Trophoblast cell (in vitro differentiated cells and primary cell): Measurements from ENCODE around the gene XBP1.

Experiments
- DNase-seq, 2 donors: peaks; one replicate each; pipeline ENCODE4 v3.0.0-alpha.2; 2016
- H2AFZ ChIP-seq: 2 replicates; pipeline ENCODE4 v1.6.1; 2013; ENCODE audit warnings: low read length, moderate library complexity, mild to moderate bottlenecking; ENCODE audit not compliant: insufficient read depth, poor library complexity
- H2AK5ac ChIP-seq: 2 replicates; pipeline ENCODE4 v1.6.1; 2013; ENCODE audit warnings: mild to moderate bottlenecking, low read length
- H2BK120ac ChIP-seq: 2 replicates; pipeline ENCODE4 v1.6.1; 2013; ENCODE audit warnings: low read length, mild to moderate bottlenecking, moderate library complexity; ENCODE audit not compliant: insufficient read depth, poor library complexity
- H2BK12ac ChIP-seq: 2 replicates; pipeline ENCODE4 v1.6.1; 2013; ENCODE audit warnings: mild to moderate bottlenecking, low read length, moderate library complexity
- H2BK5ac ChIP-seq: 2 replicates; pipeline ENCODE4 v1.6.1; 2013; ENCODE audit warnings: low read length, low read depth, moderate library complexity, mild to moderate bottlenecking; ENCODE audit not compliant: poor library complexity
- H3K14ac ChIP-seq: 2 replicates; pipeline ENCODE4 v1.6.1; 2013; ENCODE audit warnings: mild to moderate bottlenecking, low read length
- H3K18ac ChIP-seq: 2 replicates; pipeline ENCODE4 v1.6.1; 2013; ENCODE audit warnings: mild to moderate bottlenecking, low read length
- H3K23ac ChIP-seq: 2 replicates; pipeline ENCODE4 v1.6.1; 2013; ENCODE audit warnings: low read length
- H3K27ac ChIP-seq: 2 replicates; pipeline ENCODE4 v1.5.1; 2013; ENCODE audit warnings: low read depth, mild to moderate bottlenecking, inconsistent platforms, low read length, moderate library complexity
- H3K27me3 ChIP-seq: 2 replicates; pipeline ENCODE4 v1.6.1; 2013; ENCODE audit warnings: inconsistent platforms, mild to moderate bottlenecking, low read length, moderate library complexity; ENCODE audit not compliant: insufficient read depth
- H3K36me3 ChIP-seq, 2 experiments: 1 replicate in 1 of 2; 2 replicates in 1 of 2; pipeline ENCODE4 v1.6.1; 2013; ENCODE audit warnings: low read length in 2 of 2, mild to moderate bottlenecking in 2 of 2, moderate library complexity in 1 of 2; ENCODE audit not compliant: insufficient read depth in 2 of 2, control insufficient read depth in 1 of 2
- H3K4ac ChIP-seq: 2 replicates; pipeline ENCODE4 v1.6.1; 2013; ENCODE audit warnings: low read depth, mild to moderate bottlenecking, low read length, moderate library complexity
- H3K4me1 ChIP-seq, 2 experiments: 1 replicate in 1 of 2; 2 replicates in 1 of 2; pipeline ENCODE4 v1.6.1; 2013; ENCODE audit warnings: low read length in 2 of 2, mild to moderate bottlenecking in 2 of 2, moderate library complexity in 1 of 2; ENCODE audit not compliant: insufficient read depth in 2 of 2, control insufficient read depth in 1 of 2
- H3K4me2 ChIP-seq: 2 replicates; pipeline ENCODE4 v1.6.1; 2013; ENCODE audit warnings: inconsistent platforms, mild to moderate bottlenecking, low read length, moderate library complexity
- H3K4me3 ChIP-seq: 2 replicates; pipeline ENCODE4 v1.5.1; 2013; ENCODE audit warnings: mild to moderate bottlenecking, low read depth, low read length, inconsistent platforms
- H3K79me1 ChIP-seq: one replicate; pipeline ENCODE4 v1.6.1; 2013; ENCODE audit warnings: low read length
- H3K79me2 ChIP-seq: 2 replicates; pipeline ENCODE4 v1.6.1; 2013; ENCODE audit warnings: low read length, mild to moderate bottlenecking; ENCODE audit not compliant: control insufficient read depth, insufficient read depth, poor library complexity
- H3K9ac ChIP-seq: 2 replicates; pipeline ENCODE4 v1.6.1; 2013; ENCODE audit warnings: mild to moderate bottlenecking, low read length
- H3K9me3 ChIP-seq: 2 replicates; pipeline ENCODE4 v1.6.1; 2013; ENCODE audit warnings: low read depth, mild to moderate bottlenecking, control low read depth, inconsistent platforms, low read length; ENCODE audit not compliant: insufficient read depth
- H4K12ac ChIP-seq: 2 replicates; pipeline ENCODE4 v1.6.1; 2013; ENCODE audit warnings: low read depth, mild to moderate bottlenecking, low read length, moderate library complexity
- H4K8ac ChIP-seq: 2 replicates; pipeline ENCODE4 v1.6.1; 2013; ENCODE audit warnings: low read depth, mild to moderate bottlenecking, low read length, moderate library complexity
- H4K91ac ChIP-seq: one replicate; pipeline ENCODE4 v1.6.1; 2013; ENCODE audit warnings: low read depth, mild to moderate bottlenecking, low read length, moderate library complexity
- WGBS: extraction: QIAGEN DNeasy Blood & Tissue Kit; methylation state at CpG from one replicate; pipeline ENCODE4 v1.1.7; 2013; ENCODE audit warnings: missing lambda C conversion rate; ENCODE audit not compliant: insufficient read length, insufficient coverage; ENCODE audit errors: extremely low coverage; 5-methylcytosine and 5-hydroxymethylcytosine counted together

Gene XBP1

DNA sequence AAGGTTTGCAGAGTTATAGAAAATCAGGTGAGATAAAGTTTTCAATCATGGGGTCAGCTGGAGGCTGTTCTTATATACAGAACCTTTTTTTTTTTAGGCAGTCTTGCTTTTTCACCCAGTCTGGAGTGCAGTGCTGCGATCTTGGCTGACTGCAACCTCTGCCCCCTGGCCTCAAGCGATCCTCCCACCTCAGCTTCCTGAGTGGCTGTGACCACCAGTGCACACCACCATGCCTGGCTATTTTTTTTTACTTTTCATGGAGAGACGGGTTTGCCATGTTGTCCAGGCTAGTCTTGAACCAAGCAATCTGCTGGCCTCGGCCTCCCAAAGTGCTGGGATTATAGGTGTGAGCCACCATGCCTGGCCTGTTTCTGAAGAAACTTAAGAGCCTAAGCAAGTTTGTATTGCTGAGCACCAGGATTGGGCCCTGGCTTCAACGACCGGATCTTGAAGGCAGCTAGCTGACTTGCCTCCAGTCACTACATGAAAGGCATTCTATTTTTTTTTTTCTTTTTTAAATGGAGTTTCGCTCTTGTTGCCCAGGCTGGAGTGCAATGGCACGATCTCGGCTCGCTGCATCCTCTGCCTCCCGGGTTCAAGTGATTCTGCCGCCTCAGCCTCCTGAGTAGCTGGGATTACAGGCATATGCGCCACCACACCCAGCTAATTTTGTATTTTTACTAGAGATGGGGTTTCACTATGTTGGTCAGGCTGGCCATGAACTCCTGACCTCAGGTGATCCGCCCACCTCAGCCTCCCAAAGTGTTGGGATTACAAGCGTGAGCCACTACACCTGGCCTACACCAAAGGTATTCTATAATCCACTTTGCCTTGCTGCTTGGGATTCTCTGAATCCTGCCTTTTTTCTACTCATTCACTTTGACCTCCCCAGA lies 7.6 kb downstream of the XBP1 start:
- no peaks in the 10 kb centered on the region for H3K79me2 ChIP-seq
- H3K4me3 ChIP-seq: no peak overlapping the region
- no peak overlapping the region for H3K4me2 ChIP-seq
- no peak overlapping the region for H4K91ac ChIP-seq
- no CpG with 5 or more reads among the region's 15 CpGs for WGBS
- H2BK120ac ChIP-seq: no peak overlapping the region
- H3K9ac ChIP-seq: no peak overlapping the region
- no peak overlapping the region for H2BK12ac ChIP-seq
- H3K79me1 ChIP-seq: no peaks in the 10 kb centered on the region
- H2BK5ac ChIP-seq: no peak overlapping the region
- H2AK5ac ChIP-seq: no peak overlapping the region
- H3K4ac ChIP-seq: no peak overlapping the region
- H3K36me3 ChIP-seq: peaks cover 14 to 20% of the 10 kb centered on the region in 2 experiments
- no peak overlapping the region for H3K18ac ChIP-seq
- no peaks in the 10 kb centered on the region for H3K4me1 ChIP-seq
- H4K12ac ChIP-seq: no peak overlapping the region
- DNase-seq: peak; percentile 37 to 64
- no peak overlapping the region for H3K14ac ChIP-seq
- no peaks in the 10 kb centered on the region for H3K9me3 ChIP-seq
- H3K27me3 ChIP-seq: no peaks in the 10 kb centered on the region
- H4K8ac ChIP-seq: no peak overlapping the region
- no peak overlapping the region for H3K23ac ChIP-seq
- H3K27ac ChIP-seq: no peak overlapping the region
- no peak overlapping the region for H2AFZ ChIP-seq

DNA sequence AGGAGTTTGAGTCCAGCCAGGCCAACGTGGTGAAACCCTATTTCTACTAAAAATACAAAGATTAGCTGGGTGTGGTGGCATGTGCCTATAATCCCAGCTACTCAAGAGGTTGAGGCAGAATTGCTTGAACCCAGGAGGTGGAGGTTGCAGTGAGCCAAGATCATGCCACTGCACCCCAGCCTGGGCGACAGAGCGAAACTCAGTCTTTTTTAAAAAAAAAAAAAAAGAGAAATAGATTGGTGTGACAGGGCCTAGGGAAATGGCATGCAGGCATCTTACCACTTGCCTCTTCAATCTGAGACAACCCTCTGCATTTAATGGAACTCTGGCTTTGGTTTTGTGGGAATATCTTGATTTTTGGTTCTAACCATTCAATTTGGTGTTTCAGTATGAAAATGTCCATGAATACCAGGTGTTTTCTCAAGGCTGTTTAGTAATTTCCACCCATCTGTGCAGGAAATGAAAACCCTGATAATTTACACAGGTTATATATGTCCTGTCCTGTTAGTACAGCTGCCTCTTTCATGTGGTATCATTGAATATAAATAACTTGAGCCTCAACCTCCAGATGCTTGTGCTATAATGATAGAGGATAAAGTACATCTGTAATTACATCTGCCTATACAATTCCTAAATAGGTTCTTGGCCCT lies 8.4 kb downstream of the XBP1 start:
- Histone ChIP-seq H4K12ac (no peak overlapping the region), H3K36me3 (peaks cover 10 to 16% of the 10 kb centered on the region in 2 experiments), H3K18ac (no peak overlapping the region), H2AFZ (no peak overlapping the region), H2AK5ac (no peak overlapping the region), H3K9me3 (no peaks in the 10 kb centered on the region), H2BK12ac (no peak overlapping the region), H3K27ac (no peak overlapping the region), H3K4me1 (no peaks in the 10 kb centered on the region), H3K14ac (no peak overlapping the region), H3K79me1 (no peaks in the 10 kb centered on the region), H3K79me2 (no peaks in the 10 kb centered on the region), H3K4ac (no peak overlapping the region), H2BK120ac (no peak overlapping the region), H3K23ac (no peak overlapping the region), H2BK5ac (no peak overlapping the region), H3K9ac (no peak overlapping the region), H3K4me2 (no peak overlapping the region), H3K27me3 (no peaks in the 10 kb centered on the region), H4K8ac (no peak overlapping the region), H4K91ac (no peak overlapping the region), H3K4me3 (no peak overlapping the region)
- no peak for DNase-seq
- no CpG with 5 or more reads among the region's 3 CpGs for WGBS

DNA sequence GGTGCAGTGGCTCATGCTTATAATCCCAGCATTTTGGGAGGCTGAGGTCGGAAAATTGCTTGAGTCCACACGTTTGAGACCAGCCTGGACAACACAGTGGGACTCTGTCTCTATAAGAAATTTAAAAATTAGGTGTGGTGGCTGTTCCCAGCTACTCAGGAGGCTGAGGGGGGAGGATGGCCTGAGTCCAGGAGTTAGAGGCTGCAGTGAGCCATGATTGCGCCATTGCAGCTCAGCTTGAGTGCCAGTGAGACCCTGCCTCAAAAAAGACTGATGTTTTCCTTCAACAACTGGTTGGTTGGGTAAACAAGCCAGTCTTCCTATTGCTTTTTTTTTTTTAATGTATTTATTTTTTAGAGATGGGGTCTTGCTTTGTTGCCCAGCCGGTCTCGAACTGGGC lies 9.2 kb downstream of the XBP1 start:
- Histone ChIP-seq H3K23ac (no peak overlapping the region), H2AFZ (no peak overlapping the region), H2BK12ac (no peak overlapping the region), H3K18ac (no peak overlapping the region), H2AK5ac (no peak overlapping the region), H4K12ac (no peak overlapping the region), H3K36me3 (peaks cover 8 to 13% of the 10 kb centered on the region in 2 experiments), H3K14ac (no peak overlapping the region), H3K4ac (no peak overlapping the region), H3K27me3 (no peaks in the 10 kb centered on the region), H3K4me3 (no peak overlapping the region), H3K79me1 (no peaks in the 10 kb centered on the region), H3K79me2 (no peaks in the 10 kb centered on the region), H4K8ac (no peak overlapping the region), H3K9me3 (no peaks in the 10 kb centered on the region), H3K4me2 (no peak overlapping the region), H3K9ac (no peak overlapping the region), H4K91ac (no peak overlapping the region), H2BK120ac (no peak overlapping the region), H3K4me1 (no peaks in the 10 kb centered on the region), H2BK5ac (no peak overlapping the region), H3K27ac (no peak overlapping the region)
- DNase-seq: no peak
- no CpG with 5 or more reads among the region's 5 CpGs for WGBS

DNA sequence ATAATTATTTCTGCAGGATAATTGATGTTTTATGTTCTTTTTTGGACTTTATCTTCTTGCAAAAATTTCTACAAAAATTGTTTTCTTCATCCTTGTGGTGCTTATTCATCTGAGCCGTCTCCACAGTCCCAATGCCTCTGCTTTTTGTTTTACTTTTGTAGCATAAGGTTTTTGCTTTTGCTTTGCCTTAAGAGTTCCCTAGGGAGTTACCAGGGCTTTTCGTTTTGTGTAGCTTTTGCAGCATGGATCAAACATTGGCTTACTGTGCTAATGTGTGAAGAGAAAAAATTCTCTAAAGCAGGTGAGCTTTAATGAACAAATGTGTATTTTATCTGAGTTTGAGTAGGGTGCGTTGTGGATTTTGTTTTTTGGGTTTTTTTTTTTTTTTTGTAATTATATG lies 11.8 kb downstream of the XBP1 start:
- Histone ChIP-seq H2BK12ac (no peak overlapping the region), H3K14ac (no peak overlapping the region), H3K4me2 (no peak overlapping the region), H3K36me3 (peaks cover 8 to 23% of the 10 kb centered on the region in 2 experiments), H4K91ac (no peak overlapping the region), H2AK5ac (no peak overlapping the region), H3K4me3 (no peak overlapping the region), H3K18ac (no peak overlapping the region), H3K4me1 (no peaks in the 10 kb centered on the region), H3K23ac (no peak overlapping the region), H2AFZ (no peak overlapping the region), H3K9me3 (no peaks in the 10 kb centered on the region), H2BK120ac (no peak overlapping the region), H3K4ac (no peak overlapping the region), H2BK5ac (no peak overlapping the region), H3K79me2 (no peaks in the 10 kb centered on the region), H4K12ac (no peak overlapping the region), H3K27me3 (no peaks in the 10 kb centered on the region), H3K9ac (no peak overlapping the region), H3K27ac (no peak overlapping the region), H4K8ac (no peak overlapping the region), H3K79me1 (no peaks in the 10 kb centered on the region)
- DNase-seq: no peak
- WGBS: no CpG with 5 or more reads among the region's 3 CpGs
